HepG2 (cell line): Measurements from ENCODE around the gene ZNF615. TPM values are rescaled to one million over a fixed set of nuclear protein-coding genes. Genes with fewer than 3 reads are reported as not detected.

Experiments
- CBFB ChIP-seq: sonication (generic); formaldehyde crosslinking; IDR thresholded peaks from 2 replicates; pipeline ENCODE4 v1.4.0; 2020; ENCODE audit warnings: missing genetic modification reagents
- CHD4 ChIP-seq: fragments of 200-600 bp; sonication (generic); IDR thresholded peaks from 2 replicates; pipeline ENCODE4 v1.7.0; 2017; ENCODE audit warnings: mild to moderate bottlenecking, low read length, borderline replicate concordance
- FOSL1 ChIP-seq: sonication (generic); formaldehyde crosslinking; IDR thresholded peaks from 2 replicates; pipeline ENCODE4 v1.9.0; 2021; ENCODE audit warnings: missing genetic modification reagents, borderline replicate concordance
- FOXA1 ChIP-seq, 2 experiments: fragments of 450-650 bp in 1 of 2; sonication (generic) in 1 of 2; formaldehyde crosslinking in 1 of 2; IDR thresholded peaks; 2 replicates each; pipeline versions ENCODE4 v1.4.0 to v1.6.1; 2016 to 2020; ENCODE audit warnings: missing genetic modification reagents in 1 of 2
- GABPA ChIP-seq, 2 experiments: IDR thresholded peaks; 2 replicates each; pipeline ENCODE4 v1.6.1; 2011 to 2016; ENCODE audit warnings: low read depth in 2 of 2, low read length in 1 of 2, missing biosample characterization in 1 of 2, missing genetic modification characterization in 1 of 2
- IRX3 ChIP-seq: sonication (generic); formaldehyde crosslinking; IDR thresholded peaks from 2 replicates; pipeline ENCODE4 v1.8.1; 2023; ENCODE audit warnings: mild to moderate bottlenecking, low read depth, missing genetic modification reagents, borderline replicate concordance
- MXD3 ChIP-seq: IDR thresholded peaks from 2 replicates; pipeline ENCODE4 v1.6.1; 2016; ENCODE audit warnings: mild to moderate bottlenecking, missing biosample characterization, missing genetic modification reagents
- PBX2 ChIP-seq: IDR thresholded peaks from 2 replicates; pipeline ENCODE4 v1.6.1; 2016; ENCODE audit warnings: control low read depth
- POLR2A ChIP-seq, 2 experiments: IDR thresholded peaks; 2 replicates each; pipeline ENCODE4 v1.6.1; 2011; ENCODE audit warnings: low read depth in 2 of 2, low read length in 2 of 2, mild to moderate bottlenecking in 1 of 2, moderate library complexity in 1 of 2; ENCODE audit not compliant: insufficient read depth in 1 of 2
- TFAP4 ChIP-seq: sonication (generic); IDR thresholded peaks from 2 replicates; pipeline ENCODE4 v1.6.1; 2016; ENCODE audit warnings: low read depth, borderline replicate concordance
- ZBTB26 ChIP-seq: IDR thresholded peaks from 2 replicates; pipeline ENCODE4 v1.6.1; 2016; ENCODE audit warnings: missing compliant biosample characterization, missing genetic modification reagents, borderline replicate concordance
- ZNF614 ChIP-seq: IDR thresholded peaks from 2 replicates; pipeline ENCODE4 v1.6.1; 2018; ENCODE audit warnings: missing biosample characterization, missing genetic modification reagents, inconsistent platforms, borderline replicate concordance
- ZNF749 ChIP-seq: sonication (generic); formaldehyde crosslinking; IDR thresholded peaks from 2 replicates; pipeline ENCODE4 v1.8.0; 2022; ENCODE audit warnings: mild to moderate bottlenecking, missing genetic modification reagents, moderate library complexity, borderline replicate concordance
- polyA plus RNA-seq, 8 experiments: library from polyadenylated mRNA; depleted of rRNA in 3 of 8; stranded (reverse) in 7 of 8; unstranded in 1 of 8; fragments of >200 nt; fragmentation: Illumina TruSeq in 4 of 8; extraction: Trizol in 4 of 8; gene quantifications; 2 replicates each; pipeline versions ENCODE4 v1.2.1 to v1.2.3, GENCODE V29; 2011 to 2016; ENCODE audit warnings: low read depth in 4 of 8, missing spikeins in 1 of 8, mixed read lengths in 1 of 8; ENCODE audit not compliant: insufficient read depth in 1 of 8
- total RNA-seq, 5 experiments: library from RNA; depleted of rRNA; stranded (reverse); fragments of >200 nt; fragmentation: Illumina TruSeq; extraction: Trizol; gene quantifications; 2 replicates each; pipeline ENCODE4 v1.2.3, GENCODE V29; 2016; ENCODE audit warnings: low read depth in 1 of 5
- TF ChIP-seq, protein P1 (sequence below): sonication (generic); formaldehyde crosslinking; IDR thresholded peaks from 2 replicates; pipeline ENCODE4 v1.9.0; 2022; ENCODE audit warnings: missing genetic modification reagents, mild to moderate bottlenecking, borderline replicate concordance
- TF ChIP-seq, protein P2 (sequence below): sonication (generic); formaldehyde crosslinking; IDR thresholded peaks from 2 replicates; pipeline ENCODE4 v1.4.0; 2020; ENCODE audit warnings: missing genetic modification reagents
- TF ChIP-seq, protein P3 (sequence below): IDR thresholded peaks from 2 replicates; pipeline ENCODE4 v1.6.1; 2016; ENCODE audit warnings: missing genetic modification reagents, missing compliant biosample characterization

ZNF615 gene
- total and polyA plus RNA-seq, 2 of the 13 experiments (the other 11 are each of a cell fraction or from before 2014, with no cell fraction given) = 5.2 to 7.8 TPM

DNA sequence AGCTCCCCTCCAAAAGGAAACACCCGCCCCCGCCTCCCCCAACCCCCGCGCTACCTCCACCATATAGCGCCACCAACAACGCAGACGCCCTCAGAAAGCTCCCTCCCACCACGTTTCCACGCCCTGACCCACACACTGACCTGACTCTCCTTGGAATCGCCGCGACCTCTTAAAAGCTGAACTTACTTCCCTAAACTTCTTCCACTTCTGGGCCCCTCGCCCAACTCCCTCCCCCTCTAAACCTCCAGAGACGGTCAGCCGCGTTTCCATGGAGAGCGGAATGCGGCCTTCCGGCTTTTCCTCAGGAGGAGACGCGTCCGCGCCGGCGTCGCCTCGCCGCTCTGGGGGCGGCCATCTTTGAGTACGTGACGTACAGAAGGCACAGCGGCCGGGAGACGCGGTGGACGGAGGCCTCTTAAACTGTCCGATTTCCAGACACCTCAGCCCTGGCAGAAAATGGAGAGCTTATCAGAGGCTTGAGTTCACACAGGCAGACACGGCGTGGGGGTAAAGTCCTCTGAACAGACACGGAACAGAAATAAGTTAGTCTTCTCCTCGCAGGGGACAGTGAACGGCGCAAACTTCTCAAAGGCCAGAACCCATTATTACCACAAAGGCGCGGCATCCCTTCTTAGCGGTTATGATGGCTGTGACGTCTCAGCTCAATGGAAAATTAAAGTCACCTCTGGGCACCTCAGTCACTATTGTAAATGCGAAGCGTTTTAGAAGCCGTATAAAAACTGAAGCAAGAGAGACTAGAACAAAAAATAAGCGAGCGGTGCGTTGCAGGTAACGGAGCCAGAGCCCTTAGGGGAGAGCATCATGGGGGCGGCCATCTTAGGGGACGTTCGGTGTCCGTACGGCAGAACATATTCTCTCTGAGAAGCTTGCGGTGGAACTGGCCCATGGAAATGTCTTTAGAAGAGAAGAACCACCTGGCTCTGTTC lies 40.8 kb upstream of the ZNF615 start, which contains the start of gene ZNF432 (continued):
- TF ChIP-seq, protein P1, sequence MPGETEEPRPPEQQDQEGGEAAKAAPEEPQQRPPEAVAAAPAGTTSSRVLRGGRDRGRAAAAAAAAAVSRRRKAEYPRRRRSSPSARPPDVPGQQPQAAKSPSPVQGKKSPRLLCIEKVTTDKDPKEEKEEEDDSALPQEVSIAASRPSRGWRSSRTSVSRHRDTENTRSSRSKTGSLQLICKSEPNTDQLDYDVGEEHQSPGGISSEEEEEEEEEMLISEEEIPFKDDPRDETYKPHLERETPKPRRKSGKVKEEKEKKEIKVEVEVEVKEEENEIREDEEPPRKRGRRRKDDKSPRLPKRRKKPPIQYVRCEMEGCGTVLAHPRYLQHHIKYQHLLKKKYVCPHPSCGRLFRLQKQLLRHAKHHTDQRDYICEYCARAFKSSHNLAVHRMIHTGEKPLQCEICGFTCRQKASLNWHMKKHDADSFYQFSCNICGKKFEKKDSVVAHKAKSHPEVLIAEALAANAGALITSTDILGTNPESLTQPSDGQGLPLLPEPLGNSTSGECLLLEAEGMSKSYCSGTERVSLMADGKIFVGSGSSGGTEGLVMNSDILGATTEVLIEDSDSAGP = peak; percentile 58; the same call in 1 of the 2 replicates
- 0 out of 2 replicates have a peak, but pooled peaks have one; percentile 64 for TF ChIP-seq ZNF749 (CRISPR knock-in tag)
- 0 out of 2 replicates have a peak, but pooled peaks have one; percentile 26 for TF ChIP-seq CBFB
- TF ChIP-seq PBX2 (CRISPR knock-in tag) = no peak
- TF ChIP-seq TFAP4 = 0 out of 2 replicates have a peak, but pooled peaks have one; percentile 13
- TF ChIP-seq POLR2A (IDR thresholded peaks at IDR 0.05; ENCODE audit: insufficient read depth in 1 of 2, low read depth in 2 of 2, low read length in 2 of 2) = peak; percentile 33 to 59; a peak in 1 of 4 replicates
- 0 out of 2 replicates have a peak, but pooled peaks have one; percentile 29 for TF ChIP-seq MXD3 (CRISPR knock-in tag)
- TF ChIP-seq, protein P2, sequence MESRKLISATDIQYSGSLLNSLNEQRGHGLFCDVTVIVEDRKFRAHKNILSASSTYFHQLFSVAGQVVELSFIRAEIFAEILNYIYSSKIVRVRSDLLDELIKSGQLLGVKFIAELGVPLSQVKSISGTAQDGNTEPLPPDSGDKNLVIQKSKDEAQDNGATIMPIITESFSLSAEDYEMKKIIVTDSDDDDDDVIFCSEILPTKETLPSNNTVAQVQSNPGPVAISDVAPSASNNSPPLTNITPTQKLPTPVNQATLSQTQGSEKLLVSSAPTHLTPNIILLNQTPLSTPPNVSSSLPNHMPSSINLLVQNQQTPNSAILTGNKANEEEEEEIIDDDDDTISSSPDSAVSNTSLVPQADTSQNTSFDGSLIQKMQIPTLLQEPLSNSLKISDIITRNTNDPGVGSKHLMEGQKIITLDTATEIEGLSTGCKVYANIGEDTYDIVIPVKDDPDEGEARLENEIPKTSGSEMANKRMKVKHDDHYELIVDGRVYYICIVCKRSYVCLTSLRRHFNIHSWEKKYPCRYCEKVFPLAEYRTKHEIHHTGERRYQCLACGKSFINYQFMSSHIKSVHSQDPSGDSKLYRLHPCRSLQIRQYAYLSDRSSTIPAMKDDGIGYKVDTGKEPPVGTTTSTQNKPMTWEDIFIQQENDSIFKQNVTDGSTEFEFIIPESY (CRISPR knock-in tag) = peak; percentile 32; the same call in 1 of the 2 replicates
- TF ChIP-seq ZBTB26 (CRISPR knock-in tag) = 0 out of 2 replicates have a peak, but pooled peaks have one; percentile 34
- TF ChIP-seq FOXA1 (IDR thresholded peaks at IDR 0.05) = no peak
- no peak for TF ChIP-seq FOXA1 (CRISPR knock-in tag; IDR thresholded peaks at IDR 0.05)
- no peak for TF ChIP-seq CHD4
- TF ChIP-seq GABPA (IDR thresholded peaks at IDR 0.05; ENCODE audit: low read depth, low read length) = peak; percentile 28; the same call in 1 of the 2 replicates
- TF ChIP-seq GABPA (CRISPR knock-in tag; IDR thresholded peaks at IDR 0.05; ENCODE audit: low read depth) = peak; percentile 81
- TF ChIP-seq ZNF614 (CRISPR knock-in tag) = no peak
- TF ChIP-seq, protein P3, sequence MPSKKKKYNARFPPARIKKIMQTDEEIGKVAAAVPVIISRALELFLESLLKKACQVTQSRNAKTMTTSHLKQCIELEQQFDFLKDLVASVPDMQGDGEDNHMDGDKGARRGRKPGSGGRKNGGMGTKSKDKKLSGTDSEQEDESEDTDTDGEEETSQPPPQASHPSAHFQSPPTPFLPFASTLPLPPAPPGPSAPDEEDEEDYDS (CRISPR knock-in tag) = peak; percentile 25; the same call in 1 of the 2 replicates
- no peak for TF ChIP-seq FOSL1 (CRISPR knock-in tag)
- TF ChIP-seq IRX3 (CRISPR knock-in tag) = no peak
